Vagina (tissue), 2 donors: ENCODE data around the gene RPAP2.

ENCODE experiments used
- POLR2A ChIP-seq, 2 donors: fragments of 450-650 bp; IDR thresholded peaks; one replicate each; pipeline ENCODE4 v1.6.1; 2017; ENCODE audit warnings: antibody characterized with exemption in 2 of 2, mild to moderate bottlenecking in 2 of 2, moderate library complexity in 2 of 2
- POLR2AphosphoS5 ChIP-seq, 2 donors: sonication (generic); formaldehyde crosslinking; IDR thresholded peaks; one replicate each; pipeline ENCODE4 v1.9.0; 2017; ENCODE audit warnings: antibody characterized with exemption in 2 of 2, mild to moderate bottlenecking in 2 of 2, low read depth in 1 of 2; ENCODE audit not compliant: insufficient read depth in 1 of 2
- TF ChIP-seq, protein P1 (sequence below), 3 experiments: fragments of 450-650 bp in 2 of 3; fragments of 200-600 bp in 1 of 3; sonication (generic) in 1 of 3; IDR thresholded peaks; one replicate each; pipeline ENCODE4 v1.5.1; 2017 to 2019; ENCODE audit warnings: antibody characterized with exemption in 3 of 3, mild to moderate bottlenecking in 2 of 3, moderate library complexity in 2 of 3

DNA sequence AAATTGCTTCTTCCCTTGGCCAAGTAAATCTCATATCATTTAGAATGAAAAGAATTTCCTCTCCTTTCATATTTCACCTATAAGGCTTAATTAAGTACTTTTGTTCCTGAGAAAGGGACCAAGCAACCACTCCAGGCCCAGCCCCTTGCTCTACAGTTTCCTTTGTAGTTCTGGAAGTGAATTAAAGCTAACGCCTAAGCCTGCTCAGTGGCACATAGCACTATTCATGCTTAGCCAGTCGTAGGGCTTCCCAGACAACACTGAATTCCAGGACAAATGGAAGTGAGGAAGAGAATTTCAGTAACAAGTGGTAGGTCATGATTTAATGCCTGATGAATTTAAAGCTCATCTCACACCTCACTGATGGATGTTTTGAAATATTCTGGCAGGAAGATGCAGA lies 73.3 kb downstream of the RPAP2 start:
- TF ChIP-seq POLR2A (IDR thresholded peaks at IDR 0.05): no peak
- TF ChIP-seq, protein P1, sequence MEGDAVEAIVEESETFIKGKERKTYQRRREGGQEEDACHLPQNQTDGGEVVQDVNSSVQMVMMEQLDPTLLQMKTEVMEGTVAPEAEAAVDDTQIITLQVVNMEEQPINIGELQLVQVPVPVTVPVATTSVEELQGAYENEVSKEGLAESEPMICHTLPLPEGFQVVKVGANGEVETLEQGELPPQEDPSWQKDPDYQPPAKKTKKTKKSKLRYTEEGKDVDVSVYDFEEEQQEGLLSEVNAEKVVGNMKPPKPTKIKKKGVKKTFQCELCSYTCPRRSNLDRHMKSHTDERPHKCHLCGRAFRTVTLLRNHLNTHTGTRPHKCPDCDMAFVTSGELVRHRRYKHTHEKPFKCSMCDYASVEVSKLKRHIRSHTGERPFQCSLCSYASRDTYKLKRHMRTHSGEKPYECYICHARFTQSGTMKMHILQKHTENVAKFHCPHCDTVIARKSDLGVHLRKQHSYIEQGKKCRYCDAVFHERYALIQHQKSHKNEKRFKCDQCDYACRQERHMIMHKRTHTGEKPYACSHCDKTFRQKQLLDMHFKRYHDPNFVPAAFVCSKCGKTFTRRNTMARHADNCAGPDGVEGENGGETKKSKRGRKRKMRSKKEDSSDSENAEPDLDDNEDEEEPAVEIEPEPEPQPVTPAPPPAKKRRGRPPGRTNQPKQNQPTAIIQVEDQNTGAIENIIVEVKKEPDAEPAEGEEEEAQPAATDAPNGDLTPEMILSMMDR (IDR thresholded peaks at IDR 0.05): no peak
- no peak for TF ChIP-seq POLR2AphosphoS5 (IDR thresholded peaks at IDR 0.05; ENCODE audit: insufficient read depth in 1 of 2, low read depth in 1 of 2)
